ENCODE data around the gene SIVA1. TPM values are rescaled to one million over a fixed set of nuclear protein-coding genes. Genes with fewer than 3 reads are reported as not detected.

Gene SIVA1
- total RNA-seq, 1 experiment from 2014 or later = 85.8 TPM

DNA sequence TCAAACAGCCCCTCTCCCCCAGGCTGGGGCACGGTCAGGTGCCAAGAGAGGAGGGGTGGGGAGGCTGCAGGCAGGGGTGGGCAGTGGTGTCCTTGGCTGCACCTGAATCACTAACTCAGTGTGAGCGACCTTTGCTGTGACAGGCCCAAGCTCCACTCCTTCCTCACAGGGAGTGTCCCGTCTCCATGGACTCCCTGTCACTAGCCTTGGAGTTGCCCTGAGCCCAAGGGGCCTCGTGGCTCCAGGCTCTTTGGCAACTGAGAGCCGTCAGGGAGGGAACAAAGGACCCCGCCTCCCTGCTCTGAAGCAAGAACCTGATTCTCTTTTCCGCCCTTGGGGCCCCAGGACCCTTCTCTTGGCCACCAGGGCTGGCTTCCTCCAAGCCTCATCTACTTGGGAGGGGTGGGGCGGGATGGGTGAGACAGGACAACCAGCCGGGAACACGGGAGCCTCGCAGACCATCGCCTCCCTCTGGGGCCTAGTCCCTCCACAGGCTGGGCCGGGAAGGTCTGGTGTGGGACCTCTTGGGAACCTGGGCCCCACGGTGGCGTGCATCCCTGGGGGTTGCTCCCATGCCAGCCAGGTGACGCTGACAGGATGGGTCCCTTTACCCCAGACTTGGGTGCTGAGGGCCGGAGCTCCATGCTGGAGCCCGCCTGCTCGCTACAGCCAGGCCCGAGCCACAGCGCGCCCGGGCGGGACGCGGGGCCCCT is 29.9 kb upstream of the SIVA1 start:
- no peaks in the 10 kb centered on the region for H3K36me3 ChIP-seq (ENCODE audit: low read depth)
- H3K9me2 ChIP-seq (ENCODE audit: insufficient read depth) = no peaks in the 10 kb centered on the region
- no peak for DNase-seq
- H4K20me1 ChIP-seq (ENCODE audit: insufficient read depth) = peaks cover 13% of the 10 kb centered on the region; the same call in 1 of the 2 replicates
- intact Hi-C loops (cut with micrococcal nuclease; ENCODE audit: unreplicated experiment) = no loop called here
- H3K4me2 ChIP-seq = peak overlapping the region; percentile 79
- CTCF ChIA-PET = no interaction called here
- peak overlapping the region; percentile 68; the same call in 1 of the 2 replicates for H3K4me3 ChIP-seq
- no peaks in the 10 kb centered on the region for H3K9me3 ChIP-seq (ENCODE audit: insufficient read depth, low read depth)
- peaks cover 10% of the 10 kb centered on the region; the same call in 1 of the 2 replicates for H3F3A ChIP-seq (ENCODE audit: insufficient read depth, low read depth)
- TF ChIP-seq, protein P1, sequence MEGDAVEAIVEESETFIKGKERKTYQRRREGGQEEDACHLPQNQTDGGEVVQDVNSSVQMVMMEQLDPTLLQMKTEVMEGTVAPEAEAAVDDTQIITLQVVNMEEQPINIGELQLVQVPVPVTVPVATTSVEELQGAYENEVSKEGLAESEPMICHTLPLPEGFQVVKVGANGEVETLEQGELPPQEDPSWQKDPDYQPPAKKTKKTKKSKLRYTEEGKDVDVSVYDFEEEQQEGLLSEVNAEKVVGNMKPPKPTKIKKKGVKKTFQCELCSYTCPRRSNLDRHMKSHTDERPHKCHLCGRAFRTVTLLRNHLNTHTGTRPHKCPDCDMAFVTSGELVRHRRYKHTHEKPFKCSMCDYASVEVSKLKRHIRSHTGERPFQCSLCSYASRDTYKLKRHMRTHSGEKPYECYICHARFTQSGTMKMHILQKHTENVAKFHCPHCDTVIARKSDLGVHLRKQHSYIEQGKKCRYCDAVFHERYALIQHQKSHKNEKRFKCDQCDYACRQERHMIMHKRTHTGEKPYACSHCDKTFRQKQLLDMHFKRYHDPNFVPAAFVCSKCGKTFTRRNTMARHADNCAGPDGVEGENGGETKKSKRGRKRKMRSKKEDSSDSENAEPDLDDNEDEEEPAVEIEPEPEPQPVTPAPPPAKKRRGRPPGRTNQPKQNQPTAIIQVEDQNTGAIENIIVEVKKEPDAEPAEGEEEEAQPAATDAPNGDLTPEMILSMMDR (conservative IDR thresholded peaks at IDR 0.05) = no peak
- TF ChIP-seq EZH2 (IDR thresholded peaks at IDR 0.05; ENCODE audit: low read depth) = no peak
- H3K4me1 ChIP-seq (replicated peaks; ENCODE audit: insufficient read depth) = peaks cover 6% of the 10 kb centered on the region; the same call in 1 of the 2 replicates
- no peak overlapping the region for H3K27ac ChIP-seq
- H3K27me3 ChIP-seq (ENCODE audit: insufficient read depth, low read depth) = no peaks in the 10 kb centered on the region
- no TSS peak for BruUV-seq (replicated peaks)
- H2AFZ ChIP-seq = peak overlapping the region; percentile 88; the same call in 1 of the 2 replicates
- H3K79me2 ChIP-seq (ENCODE audit: low read depth) = no peaks in the 10 kb centered on the region
- POLR2A ChIA-PET (ENCODE audit: unreplicated experiment) = no interaction called here

DNA sequence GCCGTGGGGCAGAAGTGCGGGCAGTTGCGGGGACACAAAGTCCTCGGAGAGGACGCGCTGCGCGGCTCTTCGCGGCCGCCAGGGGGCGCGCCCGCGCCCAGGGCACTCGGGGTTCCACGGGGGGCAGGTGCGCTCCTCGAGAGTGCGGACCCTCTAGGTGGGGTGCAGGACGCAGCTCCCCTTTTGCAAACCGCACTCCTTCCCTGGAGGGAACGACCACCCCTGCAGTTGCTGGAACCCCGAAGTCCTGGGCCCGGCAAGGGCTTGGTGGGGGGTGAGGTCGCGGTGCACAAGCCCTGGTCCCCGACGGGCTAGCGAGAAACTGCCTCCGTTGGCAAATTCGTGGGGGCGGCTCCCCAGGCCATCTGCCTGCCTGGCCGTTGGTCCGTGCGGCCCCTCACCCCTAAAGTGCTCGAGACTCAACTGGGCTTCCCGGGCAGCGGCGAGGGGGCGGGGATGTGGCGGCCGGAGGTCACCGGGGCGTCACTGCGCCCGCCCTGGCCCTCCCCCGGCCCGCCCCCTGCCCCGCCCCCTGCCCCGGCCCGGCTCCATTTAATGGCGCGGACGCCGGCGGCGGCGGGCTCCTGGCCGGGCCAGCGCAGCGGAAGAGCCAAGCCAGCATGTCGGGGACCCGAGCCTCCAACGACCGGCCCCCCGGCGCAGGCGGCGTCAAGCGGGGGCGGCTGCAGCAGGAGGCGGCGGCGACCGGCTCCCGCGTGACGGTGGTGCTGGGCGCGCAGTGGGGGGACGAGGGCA is 29.1 kb upstream of the SIVA1 start, which contains the start of gene ADSS1:
ADSS1 (plus strand) TSS at position 579 of the 756 bp plus-strand sequence; CDS start at position 621, 42 bp downstream.
- POLR2A ChIA-PET (ENCODE audit: unreplicated experiment) = no interaction called here
- Histone ChIP-seq H3K9me3 (ENCODE audit: insufficient read depth, low read depth) (no peaks in the 10 kb centered on the region), H4K20me1 (ENCODE audit: insufficient read depth) (peaks cover 13% of the 10 kb centered on the region; the same call in 1 of the 2 replicates), H3K4me1 (replicated peaks; ENCODE audit: insufficient read depth) (peaks cover 6% of the 10 kb centered on the region; the same call in 1 of the 2 replicates), H3K4me3 (peak within 1 kb of the TSS; percentile 68), H2AFZ (peak within 1 kb of the TSS; percentile 88), H3K27me3 (ENCODE audit: insufficient read depth, low read depth) (no peaks in the 10 kb centered on the region), H3K27ac (no peak within 1 kb of the TSS), H3F3A (ENCODE audit: insufficient read depth, low read depth) (peaks cover 10% of the 10 kb centered on the region; the same call in 1 of the 2 replicates), H3K79me2 (ENCODE audit: low read depth) (no peaks in the 10 kb centered on the region), H3K4me2 (peak within 1 kb of the TSS; percentile 79), H3K9me2 (ENCODE audit: insufficient read depth) (no peaks in the 10 kb centered on the region), H3K36me3 (ENCODE audit: low read depth) (no peaks in the 10 kb centered on the region)
- intact Hi-C loops (cut with micrococcal nuclease; ENCODE audit: unreplicated experiment) = no loop called here
- no TSS peak for BruUV-seq (replicated peaks)
- CTCF ChIA-PET = no interaction called here
- peak in 1 of 2 experiments; percentile 58 for DNase-seq
- no peak for TF ChIP-seq EZH2 (IDR thresholded peaks at IDR 0.05; ENCODE audit: low read depth)
- TF ChIP-seq, protein P1 (conservative IDR thresholded peaks at IDR 0.05) = peak; percentile 98

DNA sequence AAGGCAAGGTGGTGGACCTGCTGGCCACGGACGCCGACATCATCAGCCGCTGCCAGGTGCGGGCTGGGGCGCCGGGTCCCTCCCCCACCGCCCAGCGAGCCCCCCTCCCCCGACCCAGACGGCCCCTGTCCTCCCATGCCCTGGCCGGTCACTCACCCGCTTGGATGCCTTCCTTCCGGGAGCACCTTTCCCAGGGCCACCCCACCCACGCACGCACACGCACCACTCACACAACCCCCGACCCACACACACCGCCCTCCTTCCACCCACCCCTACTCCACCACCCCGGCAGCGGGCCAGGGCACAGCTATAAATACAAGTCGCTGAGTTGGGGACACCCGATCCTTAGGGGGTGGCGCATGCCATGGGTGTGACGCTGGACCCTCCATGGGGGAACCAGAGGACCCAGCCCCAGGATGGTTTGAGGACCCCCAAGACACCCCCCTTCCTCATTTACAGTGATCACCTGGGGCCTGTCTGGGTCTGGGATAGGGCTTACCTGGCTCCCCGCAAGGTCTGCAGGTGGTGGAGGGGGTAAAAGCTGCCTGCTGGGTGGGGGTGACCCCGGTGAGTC is 28.5 kb upstream of the SIVA1 start:
- H3K9me3 ChIP-seq (ENCODE audit: insufficient read depth, low read depth) = no peaks in the 10 kb centered on the region
- CTCF ChIA-PET = no interaction called here
- TF ChIP-seq, protein P1 (conservative IDR thresholded peaks at IDR 0.05) = no peak
- TF ChIP-seq EZH2 (IDR thresholded peaks at IDR 0.05; ENCODE audit: low read depth) = no peak

More for the DNA sequence above, 28.5 kb upstream of the SIVA1 start:
- POLR2A ChIA-PET (ENCODE audit: unreplicated experiment) = no interaction called here
- H3K4me3 ChIP-seq = peak overlapping the region; percentile 68
- peaks cover 10% of the 10 kb centered on the region; the same call in 1 of the 2 replicates for H3F3A ChIP-seq (ENCODE audit: insufficient read depth, low read depth)
- no peaks in the 10 kb centered on the region for H3K36me3 ChIP-seq (ENCODE audit: low read depth)
- peak in 1 of 2 experiments; percentile 32 for DNase-seq
- TSS peak; percentile 20 for BruUV-seq (replicated peaks)
- no peaks in the 10 kb centered on the region for H3K9me2 ChIP-seq (ENCODE audit: insufficient read depth)
- peaks cover 6% of the 10 kb centered on the region; the same call in 1 of the 2 replicates for H3K4me1 ChIP-seq (replicated peaks; ENCODE audit: insufficient read depth)
- peaks cover 13% of the 10 kb centered on the region; the same call in 1 of the 2 replicates for H4K20me1 ChIP-seq (ENCODE audit: insufficient read depth)
- no peaks in the 10 kb centered on the region for H3K27me3 ChIP-seq (ENCODE audit: insufficient read depth, low read depth)
- no peak overlapping the region for H3K27ac ChIP-seq
- H2AFZ ChIP-seq = peak overlapping the region; percentile 67; the same call in 1 of the 2 replicates
- intact Hi-C loops (cut with micrococcal nuclease; ENCODE audit: unreplicated experiment) = no loop called here
- H3K79me2 ChIP-seq (ENCODE audit: low read depth) = no peaks in the 10 kb centered on the region
- H3K4me2 ChIP-seq = peak overlapping the region; percentile 79
